NCI-H524 treated with DMSO at 0.1 percent for 48 hours (cell line): ENCODE data around the gene RSRC2.
"Not testable (repeated sequence)": the region's sequence is repeated elsewhere in the genome, so short reads cannot be mapped to it uniquely, and the experiment has no call there.

Experiments used
- DNase-seq: peaks from one replicate; lab custom pipeline; 2025; lab: John Stamatoyannopoulos, UW

RSRC2 gene

DNA sequence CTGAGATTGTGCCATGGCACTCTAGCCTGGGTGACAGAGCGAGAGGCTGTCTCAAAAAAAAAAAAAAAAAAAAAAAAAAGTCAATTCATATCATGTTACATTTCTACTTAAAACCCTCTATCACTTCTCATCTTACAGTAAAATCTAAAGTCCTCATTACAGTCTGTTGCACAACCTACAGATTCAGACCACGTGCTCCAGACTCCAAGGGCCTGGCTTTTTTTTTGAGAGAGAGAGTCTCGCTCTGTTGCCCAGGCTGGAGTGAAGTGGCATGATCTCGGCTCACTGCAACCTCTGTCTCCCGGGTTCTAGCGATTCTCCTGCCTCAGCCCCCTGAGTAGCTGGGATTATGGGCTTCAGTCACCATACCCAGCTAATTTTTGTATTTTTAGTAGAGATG, 40.4 kb downstream of the RSRC2 start:
- not testable (repeated sequence) for DNase-seq

- not testable (repeated sequence) for DNase-seq
Observed at GRCh38 chr12:122484385-122484784, 42.4 kb downstream of the RSRC2 start.

DNA sequence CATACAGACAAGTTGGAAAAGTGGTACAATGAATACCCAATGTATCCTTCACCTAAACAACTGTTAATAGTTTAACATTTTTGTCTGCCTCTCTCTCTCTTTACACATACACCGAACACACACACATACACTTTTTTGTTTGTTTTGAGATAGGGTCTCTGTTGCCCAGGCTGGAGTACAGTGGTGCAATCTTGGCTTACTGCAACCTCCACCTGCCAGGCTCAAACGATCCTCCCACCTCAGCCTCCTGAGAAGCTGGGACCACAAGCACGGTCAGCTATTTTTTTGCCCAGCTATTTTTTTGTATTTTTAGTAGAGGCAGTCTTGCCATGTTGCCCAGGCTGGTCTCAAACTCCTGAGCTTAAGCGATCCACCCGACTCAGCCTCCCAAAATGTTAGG, 42.8 kb downstream of the RSRC2 start:
- DNase-seq = no peak

GRCh38 chr12:122481861-122482260, 44.9 kb downstream of the RSRC2 start:
- no peak for DNase-seq

- no peak for DNase-seq
Observed at GRCh38 chr12:122480753-122481152, 46.0 kb downstream of the RSRC2 start.

DNA sequence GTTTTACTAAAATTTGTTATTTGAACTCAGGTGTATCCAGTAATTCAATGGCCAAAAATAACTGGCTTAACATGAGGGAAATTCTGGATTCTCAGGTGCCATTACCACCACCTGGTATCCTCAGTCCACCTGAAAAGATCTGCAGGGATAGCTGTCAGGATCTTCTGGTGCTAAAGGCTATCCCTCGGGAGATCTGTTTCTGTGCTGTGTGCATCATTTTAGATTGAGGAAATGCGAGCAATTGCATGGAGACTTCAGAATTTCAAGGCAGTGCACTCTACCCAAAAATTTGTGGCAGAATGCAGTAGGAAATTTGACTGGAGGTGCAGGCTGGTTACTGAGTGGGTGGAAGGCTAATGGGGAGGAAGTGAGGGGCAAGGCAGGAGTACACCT, 52.4 kb downstream of the RSRC2 start:
- no peak for DNase-seq

DNA sequence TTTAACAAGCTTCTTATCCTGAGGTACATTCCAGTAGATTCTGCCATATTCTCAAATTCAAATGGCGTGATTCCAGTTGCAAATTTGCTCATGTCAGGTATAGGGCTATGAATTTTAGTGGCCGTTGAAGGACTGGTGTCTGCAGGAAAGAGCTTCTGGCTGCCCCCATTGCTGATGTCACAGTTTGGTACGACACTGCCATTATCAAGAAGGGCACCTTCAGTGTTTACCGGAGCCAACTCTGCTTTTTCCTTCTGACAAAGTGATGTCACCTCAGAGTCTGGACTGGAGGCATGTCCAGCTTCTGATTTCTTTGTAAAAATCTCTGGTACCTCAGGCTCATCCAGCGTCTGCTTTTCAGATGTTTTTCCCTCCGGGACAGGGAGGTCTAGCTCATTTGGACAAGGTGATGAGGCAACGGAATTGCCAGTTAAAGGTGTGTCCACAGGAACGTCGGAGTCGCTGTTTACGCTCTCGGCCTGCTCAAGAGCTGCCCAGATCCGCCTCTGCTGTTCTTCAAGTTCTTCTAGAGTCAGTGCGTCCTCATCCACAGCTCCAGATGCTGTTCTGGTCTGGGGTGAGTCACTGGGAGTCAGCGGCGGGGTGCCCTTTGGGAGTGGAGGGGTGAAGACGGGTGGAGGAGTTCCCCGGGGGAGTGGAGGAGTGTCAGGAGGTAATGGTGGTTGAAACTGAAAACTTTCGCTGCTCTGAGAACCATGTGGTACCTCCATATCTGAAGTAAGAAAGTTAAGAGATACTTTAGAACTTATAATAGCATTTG, 53.0 kb downstream of the RSRC2 start:
- no peak for DNase-seq

DNA sequence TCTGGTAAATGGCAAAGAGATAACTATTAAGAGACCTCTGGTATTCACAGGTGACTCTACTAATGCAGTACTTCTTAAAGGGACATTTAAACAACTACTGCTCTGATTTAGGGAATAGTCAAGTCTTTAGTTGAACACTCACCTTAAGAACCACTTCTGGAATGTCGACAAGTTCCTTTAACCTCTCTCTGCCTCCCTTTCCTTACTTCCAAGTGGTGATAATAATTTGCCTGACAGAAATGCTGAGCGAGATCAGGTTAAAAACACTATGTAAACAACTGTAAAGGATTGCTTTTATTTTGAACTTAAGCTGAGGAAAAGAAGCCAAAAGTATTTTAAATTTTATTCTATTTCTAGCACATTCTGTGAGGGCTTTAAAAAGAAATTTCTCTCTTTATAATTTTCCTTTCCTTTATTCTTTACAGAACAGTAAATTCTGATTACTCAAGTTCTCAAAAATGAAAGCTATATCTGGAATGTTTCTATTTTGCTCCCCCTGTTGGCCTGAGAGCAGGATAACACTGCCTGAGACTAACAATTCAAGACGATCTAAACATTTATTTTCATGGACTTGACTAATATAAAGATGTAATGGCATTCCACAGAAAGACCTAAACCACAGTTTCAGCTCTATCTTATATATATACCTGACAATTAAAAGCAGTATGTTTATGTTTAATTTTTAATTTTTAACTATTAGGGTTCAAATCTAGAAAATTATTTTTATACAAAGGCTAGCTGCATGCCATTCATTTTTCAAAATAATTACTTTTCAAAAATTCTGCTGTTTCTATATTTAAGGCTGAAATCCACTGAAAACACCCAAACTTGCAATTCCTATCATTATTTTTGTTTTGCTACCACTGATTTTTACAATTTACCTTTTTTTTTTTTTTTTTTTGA, 55.2 kb downstream of the RSRC2 start:
- DNase-seq = no peak

- not testable (repeated sequence) for DNase-seq
Observed at GRCh38 chr12:122470576-122470975, 56.2 kb downstream of the RSRC2 start.

- DNase-seq = not testable (repeated sequence)
Observed at GRCh38 chr12:122469856-122470255, 56.9 kb downstream of the RSRC2 start.

- no peak for DNase-seq
Observed at GRCh38 chr12:122467983-122468382, 58.8 kb downstream of the RSRC2 start.

GRCh38 chr12:122464317-122465042, 62.3 kb downstream of the RSRC2 start:
- DNase-seq = not testable (repeated sequence)

- no peak for DNase-seq
Observed at GRCh38 chr12:122460641-122461040, 66.1 kb downstream of the RSRC2 start.

DNA sequence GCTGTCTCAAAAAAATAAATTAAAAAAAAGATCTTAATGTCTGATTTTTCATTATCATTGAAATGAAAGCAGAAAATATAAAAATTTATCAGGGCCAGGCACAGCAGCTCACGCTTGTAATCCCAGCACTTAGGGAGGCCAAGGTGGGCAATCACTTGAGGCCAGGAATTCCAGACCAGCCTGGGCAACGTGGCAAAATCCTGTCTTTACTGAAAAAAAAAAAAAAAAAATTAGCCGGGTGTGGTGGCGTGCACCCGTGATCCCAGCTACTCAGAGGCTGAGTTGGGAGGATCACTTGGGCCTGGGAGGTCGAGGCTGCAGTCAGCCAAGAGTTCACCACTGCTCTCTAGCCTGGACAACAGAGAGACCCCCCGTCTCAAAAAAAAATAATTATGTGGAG, 66.7 kb downstream of the RSRC2 start:
- DNase-seq = no peak

- DNase-seq = no peak
Observed at GRCh38 chr12:122459211-122459610, 67.5 kb downstream of the RSRC2 start.

DNA sequence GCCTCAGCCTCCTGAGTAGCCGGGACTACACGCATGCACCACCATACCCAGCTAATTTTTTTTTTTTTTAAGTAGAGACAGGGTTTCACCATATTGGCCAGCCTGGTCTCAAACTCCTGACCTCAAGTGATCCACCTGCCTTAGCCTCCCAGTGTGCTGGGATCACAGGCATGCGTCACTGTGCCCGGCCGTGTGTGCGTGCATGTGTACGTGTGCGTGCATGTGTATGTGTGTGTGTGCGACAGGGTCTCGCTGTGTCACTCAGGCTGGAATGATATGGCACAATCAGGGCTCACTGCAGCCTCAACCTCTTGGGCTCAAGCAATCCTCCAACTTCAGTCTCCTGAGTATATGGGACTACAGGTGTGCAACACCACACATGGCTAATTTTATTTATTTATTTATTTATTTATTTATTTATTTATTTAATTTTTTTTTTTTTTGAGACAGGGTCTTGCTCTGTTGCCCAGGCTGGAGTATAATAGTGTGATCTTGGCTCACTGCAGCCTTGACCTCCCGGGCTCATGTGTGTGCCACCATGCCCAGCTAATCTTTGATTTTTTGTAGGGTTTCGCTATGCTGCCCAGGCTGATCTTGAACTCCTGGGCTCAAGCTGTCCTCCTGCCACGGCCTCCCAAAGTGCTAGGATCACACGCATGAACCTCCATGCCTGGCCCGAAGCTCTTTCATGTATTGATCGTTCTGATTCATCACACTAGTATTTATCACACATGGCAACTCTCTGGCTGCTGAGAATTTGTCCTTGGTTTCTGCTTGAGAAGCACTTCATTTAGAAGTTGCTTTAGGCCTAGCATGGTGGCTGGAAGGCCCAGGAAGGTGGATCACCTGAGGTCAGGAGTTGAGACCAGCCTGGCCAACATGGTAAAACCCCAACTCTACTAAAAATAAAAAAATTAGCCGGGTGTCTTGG, 68.4 kb downstream of the RSRC2 start:
- no peak for DNase-seq

GRCh38 chr12:122457627-122458026, 69.1 kb downstream of the RSRC2 start:
- DNase-seq = no peak

GRCh38 chr12:122454739-122455138, 72.0 kb downstream of the RSRC2 start:
- no peak for DNase-seq

DNA sequence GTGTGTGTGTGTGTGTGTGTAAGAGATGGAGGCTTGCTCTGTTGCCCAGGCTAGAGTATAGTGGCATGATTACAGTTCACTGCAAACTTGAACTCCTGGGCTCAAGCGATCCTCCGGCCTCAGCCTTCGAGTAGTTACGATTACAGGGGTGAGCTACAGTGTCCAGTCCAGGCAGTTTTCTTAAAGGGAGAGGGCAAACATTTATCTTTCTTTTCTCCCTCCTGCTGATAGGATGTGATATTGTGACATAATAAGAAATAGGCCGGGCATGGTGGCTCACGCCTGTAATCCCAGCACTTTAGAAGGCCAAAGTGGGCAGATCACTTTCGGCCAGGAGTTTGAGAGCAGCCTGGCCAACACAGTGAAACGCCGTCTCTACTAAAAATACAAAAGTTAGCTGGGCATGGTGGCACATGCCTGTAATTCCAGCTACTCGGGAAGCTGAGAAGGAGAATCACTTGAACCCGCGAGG, 72.5 kb downstream of the RSRC2 start:
- DNase-seq = no peak
